GM21390 (cell line): ENCODE results near the gene OTOL1.
A peak's percentile ranks its signal among the peaks of the same experiment; 100 is the strongest.

ENCODE experiments used
- ATAC-seq: cut with Tn5 transposase; IDR thresholded peaks from one replicate; pipeline ENCODE4 v1.9.1; 2021; ENCODE audit not compliant: unreplicated experiment

OTOL1 gene

GRCh38 chr3:161496508-161496907 is at the start of gene OTOL1:
Gene OTOL1, plus strand, starts transcription at chr3:161496808. Its CDS starts 0 bp downstream, at chr3:161496808.
- no peak for ATAC-seq

DNA sequence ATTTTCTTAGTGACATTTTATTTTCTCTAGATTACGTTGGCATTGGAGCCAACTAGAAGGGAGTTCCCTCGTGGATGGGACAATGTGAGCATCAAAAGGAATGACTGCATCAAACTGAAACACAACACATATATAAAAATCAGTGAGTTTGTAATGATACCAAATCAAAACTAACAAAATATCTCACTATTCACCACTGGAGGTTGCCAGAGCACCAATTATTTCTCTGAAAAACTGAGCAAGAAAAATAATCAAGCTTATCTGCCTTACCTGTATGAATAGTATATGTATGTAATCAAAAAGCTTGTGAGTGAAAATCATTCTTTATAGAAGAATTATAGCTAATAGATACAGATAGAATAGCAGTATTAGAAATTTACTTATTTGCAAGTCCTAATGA is 46.8 kb upstream of the OTOL1 start:
- no peak for ATAC-seq

DNA sequence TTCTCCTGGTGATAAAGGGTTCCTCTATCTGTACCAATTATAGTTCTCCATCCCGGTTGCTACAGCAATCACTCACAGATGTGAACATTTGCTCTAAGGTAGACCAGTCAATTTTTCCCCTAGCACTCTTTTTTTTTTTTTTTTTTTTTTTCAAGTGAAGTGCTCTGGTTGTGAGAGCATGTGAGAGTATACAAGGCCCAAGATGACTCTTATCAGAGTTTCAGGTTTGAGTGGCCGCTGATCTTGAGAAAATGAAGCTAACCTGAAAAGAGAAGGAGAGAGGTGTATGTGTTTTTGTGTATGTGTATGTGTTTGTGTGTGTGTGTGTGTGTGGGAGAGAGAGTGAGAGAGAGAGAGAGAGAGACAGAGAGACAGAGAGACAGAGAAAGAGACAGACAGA is 44.4 kb upstream of the OTOL1 start:
- ATAC-seq: no peak

DNA sequence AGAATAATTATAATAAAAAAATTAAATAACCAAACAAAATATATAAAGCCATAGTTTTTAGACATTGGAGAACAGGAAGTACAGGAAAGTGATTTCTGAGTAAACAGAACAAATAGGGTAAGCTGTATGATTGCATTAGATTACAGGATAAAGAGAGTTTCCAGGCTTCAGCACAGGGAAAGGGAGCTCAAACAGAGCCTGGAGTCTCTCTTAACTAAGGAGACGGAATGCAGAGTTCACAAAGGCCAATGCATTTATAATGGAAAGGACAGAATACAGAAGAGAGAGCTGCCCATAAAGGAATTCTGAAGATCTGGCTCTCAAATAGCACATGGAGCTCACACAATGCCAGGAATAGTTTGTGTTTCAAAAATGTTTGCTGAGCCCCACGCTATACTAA is 42.0 kb upstream of the OTOL1 start:
- no peak for ATAC-seq

GRCh38 chr3:161455962-161456361 is 40.6 kb upstream of the OTOL1 start:
- ATAC-seq: no peak

DNA sequence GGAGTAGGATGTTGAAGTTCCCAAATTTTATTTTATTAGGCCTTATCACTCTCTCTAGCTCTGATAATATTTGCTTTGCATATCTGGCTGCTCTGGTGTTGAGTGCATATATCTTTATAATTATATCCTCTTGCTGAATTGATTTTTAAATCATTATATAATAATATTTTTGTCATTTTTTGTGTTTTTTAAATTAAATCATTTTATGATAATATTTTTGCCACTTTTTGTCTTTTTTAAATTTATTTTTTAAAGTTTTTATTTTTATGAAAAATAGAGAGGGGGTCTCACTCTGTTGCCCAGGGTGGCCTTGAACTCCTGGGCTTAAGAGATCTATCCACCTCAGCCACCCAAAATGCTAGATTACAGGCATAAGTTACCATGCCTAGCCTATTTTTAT is 34.5 kb upstream of the OTOL1 start:
- no peak for ATAC-seq

DNA sequence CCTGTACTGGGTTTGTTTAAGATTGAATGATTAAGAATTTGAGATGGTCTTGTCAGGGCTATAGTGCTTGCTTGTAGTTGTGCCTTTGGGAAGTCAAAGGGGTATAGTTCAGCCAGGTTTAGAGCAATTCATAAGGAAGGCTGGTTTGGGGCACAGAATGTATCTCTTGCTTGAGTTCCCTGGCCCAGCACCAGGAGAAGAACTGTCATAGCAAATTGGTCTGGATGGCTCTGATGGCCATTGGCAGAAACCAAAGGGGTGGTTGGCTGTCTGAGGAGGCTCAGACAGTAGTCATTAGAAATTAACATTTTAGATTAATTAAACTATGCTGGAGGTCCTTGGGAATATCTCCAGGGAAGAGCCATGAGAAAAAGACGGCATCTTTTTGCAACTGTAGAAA is 25.4 kb upstream of the OTOL1 start:
- no peak for ATAC-seq

GRCh38 chr3:161474139-161474538 is 22.5 kb upstream of the OTOL1 start:
- no peak for ATAC-seq

- ATAC-seq: no peak
Observed at GRCh38 chr3:161474741-161475140, 21.9 kb upstream of the OTOL1 start.

DNA sequence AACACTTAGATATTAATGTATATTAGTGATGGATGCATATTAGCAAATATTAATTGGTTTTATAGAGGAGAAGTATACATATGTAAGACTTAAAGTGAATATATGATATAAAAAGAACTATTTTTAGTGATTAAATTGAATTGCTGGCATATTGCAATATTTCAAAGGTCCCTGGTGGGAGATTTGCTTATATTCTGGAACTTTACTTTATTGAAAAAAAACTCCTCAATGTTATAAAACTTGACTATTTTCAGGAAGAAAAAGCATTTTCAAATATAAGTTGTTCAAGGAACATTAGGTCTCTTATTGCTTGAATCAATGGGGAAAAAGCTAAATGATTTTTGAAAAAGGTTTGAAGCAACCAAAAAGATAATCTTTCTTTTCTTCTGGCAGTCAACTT is 21.4 kb upstream of the OTOL1 start:
- no peak for ATAC-seq

GRCh38 chr3:161475905-161476304 is 20.7 kb upstream of the OTOL1 start:
- ATAC-seq: no peak

DNA sequence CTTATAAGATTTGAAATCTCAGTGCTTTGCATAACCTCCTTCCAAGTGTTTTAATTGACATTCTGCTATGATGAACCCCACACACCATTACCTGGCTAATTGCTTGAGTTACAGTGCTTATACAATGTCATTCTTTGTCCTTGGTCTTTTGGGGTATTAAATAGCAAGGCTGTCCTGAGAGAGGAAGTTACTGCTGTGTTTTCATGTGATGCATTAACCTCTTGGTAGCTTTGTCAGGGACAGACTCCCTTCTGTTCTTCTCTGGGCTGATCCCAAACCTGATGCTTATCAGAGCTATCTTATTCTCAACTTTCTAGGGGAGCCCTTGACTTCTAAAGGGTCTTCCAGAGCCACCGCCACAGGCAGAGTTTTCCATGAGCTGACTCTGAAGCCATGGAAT is 12.4 kb upstream of the OTOL1 start:
- ATAC-seq: no peak

DNA sequence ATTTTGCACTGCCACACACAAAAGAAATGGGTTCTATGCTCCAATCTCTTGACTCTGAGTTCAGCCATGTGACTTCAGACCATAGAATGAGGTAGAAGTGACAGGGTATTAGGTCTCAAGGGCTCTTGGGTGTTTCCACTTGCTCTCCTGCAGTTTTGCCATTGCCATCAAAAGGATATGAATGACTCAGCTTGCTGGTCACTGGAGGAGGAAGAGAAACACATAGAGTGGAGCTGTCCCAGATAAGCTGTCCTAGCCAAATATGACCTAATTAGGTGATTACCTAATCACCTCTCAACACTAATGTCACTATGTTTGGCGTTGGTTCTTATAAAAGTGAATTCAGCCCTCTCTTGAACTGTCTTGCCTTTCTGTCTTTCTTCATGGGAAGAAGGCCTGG is 8.3 kb upstream of the OTOL1 start:
- peak; percentile 45 for ATAC-seq

DNA sequence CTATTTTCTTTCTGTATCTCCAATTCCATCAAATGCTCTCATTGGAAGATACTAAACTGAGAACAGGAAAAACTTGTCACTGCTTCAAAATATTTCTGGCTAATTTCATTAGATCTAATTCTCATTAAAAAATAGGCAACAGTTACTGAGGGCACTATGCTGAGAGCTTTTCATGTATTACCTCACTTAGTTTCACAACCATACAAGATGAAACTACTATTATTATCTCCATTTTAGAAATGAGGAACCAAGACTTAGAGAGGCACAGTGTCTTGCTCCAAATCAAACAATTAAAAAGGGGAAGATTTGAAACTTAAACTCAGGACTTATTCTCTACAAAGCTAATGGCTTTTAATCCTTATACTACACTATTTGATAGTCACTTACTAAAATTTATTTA is 7.2 kb upstream of the OTOL1 start:
- peak; percentile 96 for ATAC-seq

GRCh38 chr3:161490845-161491244 is 5.8 kb upstream of the OTOL1 start:
- ATAC-seq: peak; percentile 56

- ATAC-seq: no peak
Observed at GRCh38 chr3:161498259-161498921, 1.8 kb downstream of the OTOL1 start.

- no peak for ATAC-seq
Observed at GRCh38 chr3:161500068-161500796, 3.6 kb downstream of the OTOL1 start.

GRCh38 chr3:161503271-161503670 is 6.7 kb downstream of the OTOL1 start:
- ATAC-seq: no peak

- ATAC-seq: peak; percentile 87
Observed at GRCh38 chr3:161508852-161509477, 12.4 kb downstream of the OTOL1 start.

DNA sequence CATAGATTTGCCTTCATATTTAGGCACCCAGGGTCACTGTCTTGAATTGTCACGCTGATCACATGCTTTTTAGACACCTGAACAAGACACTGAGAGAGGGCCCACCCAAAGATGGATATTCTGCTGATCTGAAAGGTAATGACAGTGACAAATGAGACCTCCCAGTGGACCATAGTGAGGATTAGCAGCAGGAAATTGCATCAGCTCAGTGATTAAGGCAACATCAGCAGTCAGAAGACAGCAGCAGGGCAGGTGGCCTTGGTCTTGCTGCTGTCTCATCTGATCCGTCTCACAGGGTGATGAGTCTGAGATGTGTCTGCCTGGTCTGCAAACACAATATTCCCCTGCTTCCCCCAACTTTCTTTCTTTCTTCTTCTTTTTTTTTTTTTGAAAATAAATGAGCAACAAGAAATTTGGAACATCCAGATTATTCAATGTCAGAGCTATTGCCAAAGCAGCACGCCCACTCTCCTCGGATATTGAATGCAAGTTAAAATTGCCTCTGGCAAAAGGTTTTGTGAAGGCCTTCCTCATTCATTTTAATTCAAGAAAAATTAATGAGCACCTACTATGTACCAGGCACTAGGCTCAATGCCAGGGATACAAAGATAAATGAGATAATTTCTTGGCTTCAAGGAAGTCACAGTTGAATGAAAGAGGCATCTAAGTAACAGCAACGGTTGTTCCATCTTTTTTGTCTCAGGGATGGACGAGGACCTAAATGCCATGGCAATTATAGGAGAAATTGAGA is 14.1 kb downstream of the OTOL1 start:
- ATAC-seq: no peak

DNA sequence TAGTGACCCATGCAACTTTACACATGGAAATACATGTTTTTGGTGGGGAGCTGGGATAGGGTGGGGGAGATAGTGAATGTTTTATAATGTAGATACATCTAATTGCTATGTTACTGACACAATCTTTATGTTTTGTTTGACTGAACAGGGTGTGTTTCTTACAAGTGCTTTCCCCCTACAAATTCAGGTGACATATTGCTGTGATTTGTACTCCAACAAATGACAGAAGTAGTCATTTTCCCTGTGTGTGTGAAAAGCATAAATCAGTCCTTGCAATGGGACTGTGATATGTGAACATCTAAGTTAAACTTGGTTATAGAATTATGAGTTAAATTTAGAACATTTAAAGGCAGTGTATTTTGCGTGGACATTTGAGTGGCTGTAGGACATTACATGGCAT is 27.3 kb downstream of the OTOL1 start:
- ATAC-seq: no peak

- no peak for ATAC-seq
Observed at GRCh38 chr3:161531930-161532329, 35.3 kb downstream of the OTOL1 start.
